Heart right ventricle (tissue), 16 donors: ENCODE data around the gene FRMD8. TPM values are rescaled to one million over a fixed set of nuclear protein-coding genes. Genes with fewer than 3 reads are reported as not detected.

Source experiments
- ATAC-seq, 8 donors: fragments of 200-7000 bp; cut with Tn5 transposase; one replicate each; pipeline ENCODE4 v1.9.1; 2020; ENCODE audit warnings: mild to moderate bottlenecking in 8 of 8, moderate library complexity in 8 of 8, moderate number of reproducible peaks in 1 of 8
- DNase-seq, 2 donors: peaks; one replicate each; pipeline ENCODE4 v3.0.0-alpha.2; 2020
- H3K27ac ChIP-seq, 10 donors: fragments of 200-600 bp; sonication (generic) in 2 of 10; one replicate each; pipeline versions ENCODE4 v1.5.0 to v1.8.0; 2020 to 2022; ENCODE audit warnings: mild to moderate bottlenecking in 3 of 10
- H3K27me3 ChIP-seq, 7 donors: fragments of 200-600 bp; one replicate each; pipeline ENCODE4 v1.8.0; 2021 to 2022; ENCODE audit warnings: mild to moderate bottlenecking in 2 of 7
- H3K36me3 ChIP-seq, 9 donors: fragments of 200-600 bp; sonication (generic) in 1 of 9; one replicate each; pipeline versions ENCODE4 v1.5.0 to v1.8.0; 2020 to 2022; ENCODE audit warnings: mild to moderate bottlenecking in 2 of 9
- H3K4me1 ChIP-seq, 9 donors: fragments of 200-600 bp; sonication (generic) in 1 of 9; one replicate each; pipeline versions ENCODE4 v1.5.0 to v1.8.0; 2020 to 2022; ENCODE audit warnings: mild to moderate bottlenecking in 4 of 9
- H3K4me3 ChIP-seq, 10 donors: fragments of 200-600 bp; sonication (generic) in 2 of 10; one replicate each; pipeline versions ENCODE4 v1.5.0 to v1.8.0; 2020 to 2022; ENCODE audit warnings: mild to moderate bottlenecking in 7 of 10, moderate library complexity in 2 of 10
- H3K9me3 ChIP-seq, 11 donors: fragments of 200-600 bp in 10 of 11; sonication (generic) in 2 of 11; one replicate each; pipeline versions ENCODE4 v1.5.0 to v1.8.0; 2013 to 2022; ENCODE audit warnings: mild to moderate bottlenecking in 2 of 11, control low read depth in 1 of 11, moderate library complexity in 1 of 11
- CTCF ChIP-seq, 9 donors: fragments of 200-600 bp; sonication (generic) in 2 of 9; IDR thresholded peaks; one replicate each; pipeline versions ENCODE4 v1.5.0 to v1.8.0; 2021 to 2022; ENCODE audit warnings: antibody characterized with exemption in 9 of 9, mild to moderate bottlenecking in 5 of 9, moderate library complexity in 1 of 9
- WGBS, 2 donors: extraction: QIAGEN DNeasy Blood & Tissue Kit; methylation state at CpG; one replicate each; pipeline ENCODE4 v1.1.7; 2013; ENCODE audit warnings: inconsistent platforms in 1 of 2; 5-methylcytosine and 5-hydroxymethylcytosine counted together
- intact Hi-C, 10 donors: fragments of 100-400 bp; cut with DNase I; formaldehyde crosslinking; loops; one replicate each; pipeline versions ENCODE4 v1.11.1 to v1.14.2; 2022
- polyA plus RNA-seq, 2 donors: library from polyadenylated mRNA; stranded (reverse); fragments of 200-250 nt; gene quantifications; one replicate each; pipeline ENCODE4 v1.2.3, GENCODE V29; 2013
- total RNA-seq, 10 donors: library from RNA; stranded (reverse); fragmentation: NEBNext Ultra II Directional in 3 of 10; extraction: Animal tissue kit (Norgen Biotek cat#: 25700) in 3 of 10; gene quantifications; one replicate each; pipeline versions ENCODE4 v1.2.1 to v1.2.4, GENCODE V29; 2021 to 2023
- donor health status: Arrhythmogenic right ventricular cardiomyopathy.
- donor health status: ischemic (EF 13 %, LVEDD 7.1; RV severe dilation, severe dysfunction).
- donor health status: healthy with polysubstance abuse.
- donor health status: DM: no; HTN: yes; CAD: no.
- donor health status: DM: no; HTN: no; CAD: no.
- donor health status: ischemic (EF 25% LVEDD 6.9; RV normal size, moderate dysfunction).
- donor health status: ischemic (EF 25% LVEDD 5.7; RV mildly dilated, moderate dysfunction).
- donor health status: healthy.
- donor health status: DM: yes; HTN: yes; CAD: no.
- donor health status: Ischemic cardiomyopathy.
- donor health status: ischemic (EF 35%, LVEDD 5.7; RV mildly dilated, moderate dysfunction).
- donor health status: nonischemic (EF 11% LVEDD 7.7; RV severe dilation, severe dysfunction).
- donor health status: DM: yes; HTN: yes; CAD: no.
- donor health status: PGD.
- donor health status: ischemic (EF 29% LVEDD 5.4; RV normal size, mild dysfunction).
- donor health status: nonischemic (EF 23%, LVEDD 6.1; RV moderate dilation, normal function).

Gene FRMD8
- total and polyA plus RNA-seq, 12 donors = 6.0 to 16.9 (median 12.1) TPM

DNA sequence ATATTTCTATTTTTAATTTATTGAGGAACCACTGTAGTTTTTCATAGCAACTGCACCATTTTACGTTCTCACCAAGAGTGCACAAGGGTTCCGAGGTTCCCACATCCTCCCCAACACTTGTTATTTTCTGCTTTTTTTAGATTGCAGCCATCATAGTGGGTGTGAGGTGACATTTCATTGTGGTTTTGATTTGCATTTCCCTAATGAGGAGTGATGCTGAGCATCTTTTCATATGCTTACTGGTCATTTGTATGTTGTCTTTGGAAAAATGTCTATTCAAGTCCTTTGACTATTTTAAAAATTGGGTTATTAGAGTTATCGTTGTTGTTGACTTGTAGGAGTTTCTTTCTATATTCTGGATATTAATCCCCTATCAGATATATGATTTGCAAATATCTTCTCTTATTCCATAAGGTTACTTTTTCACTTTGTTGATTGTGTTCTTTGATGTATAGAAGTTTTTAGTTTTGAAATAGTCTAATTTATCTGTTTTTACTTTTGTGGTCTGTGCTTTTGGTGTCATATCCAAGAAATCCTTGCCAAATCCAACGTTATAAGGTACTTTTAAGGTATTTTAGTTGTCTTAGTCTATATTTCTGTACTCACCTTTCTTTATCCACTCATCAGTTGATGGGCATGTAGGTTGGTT, 45.1 kb downstream of the FRMD8 start:
- Histone ChIP-seq H3K27me3 (no peaks in the 10 kb centered on the region), H3K4me1 (peaks cover 15 to 100% (median 94%) of the 10 kb centered on the region in 9 donors), H3K9me3 (no peaks in the 10 kb centered on the region), H3K27ac (peak overlapping the region in 6 of 10 donors; percentile 75 to 100 (median 100)), H3K36me3 (peaks cover 0 to 95% (median 65%) of the 10 kb centered on the region in 9 donors), H3K4me3 (peak overlapping the region in 7 of 10 donors; percentile 16 to 95 (median 81))
- intact Hi-C loops = loop anchor here in 1 of 10 donors (2.0 kb wide), 1 partner anchor 15 kb away; no protein-coding TSS in a partner anchor
- DNase-seq (no peak), ATAC-seq (no peak)
- TF ChIP-seq CTCF (IDR thresholded peaks at IDR 0.05) = no peak
- 21 to 24% methylated on average over 4 of the region's 4 CpGs for WGBS, 2 donors

- intact Hi-C loops = loop anchor here in 1 of 10 donors (2.0 kb wide), 1 partner anchor 15 kb away; no protein-coding TSS in a partner anchor
- H3K4me1 ChIP-seq = peaks cover 15 to 99% (median 97%) of the 10 kb centered on the region in 9 donors
- no peak for ATAC-seq
- WGBS, 2 donors = 42 to 48% methylated on average over 2 of the region's 2 CpGs
- peak overlapping the region in 6 of 10 donors; percentile 12 to 100 (median 100) for H3K27ac ChIP-seq
- H3K36me3 ChIP-seq = peaks cover 0 to 95% (median 64%) of the 10 kb centered on the region in 9 donors
- no peak for DNase-seq
- TF ChIP-seq CTCF (IDR thresholded peaks at IDR 0.05) = no peak
- H3K4me3 ChIP-seq = peak overlapping the region in 7 of 10 donors; percentile 2 to 95 (median 81)
- H3K27me3 ChIP-seq = no peaks in the 10 kb centered on the region
- H3K9me3 ChIP-seq = no peaks in the 10 kb centered on the region
These were observed 45.7 kb downstream of the FRMD8 start for GRCh38 chr11:65432100-65432650.

GRCh38 chr11:65432686-65433582, 46.5 kb downstream of the FRMD8 start:
- peaks cover 0 to 95% (median 67%) of the 10 kb centered on the region in 9 donors for H3K36me3 ChIP-seq
- H3K4me3 ChIP-seq = peak overlapping the region in 6 of 10 donors; percentile 20 to 95 (median 83)
- TF ChIP-seq CTCF (IDR thresholded peaks at IDR 0.05) = peak in 4 of 9 donors; percentile 32 to 46 (median 36)
- DNase-seq (no peak), ATAC-seq (no peak)
- intact Hi-C loops = loop anchor here in 1 of 10 donors (2.0 kb wide), 1 partner anchor 16 kb away; no protein-coding TSS in a partner anchor
- WGBS, 2 donors = 57 to 74% methylated on average over 1 of the region's 1 CpG
- H3K4me1 ChIP-seq = peaks cover 14 to 99% (median 97%) of the 10 kb centered on the region in 9 donors
- peak overlapping the region in 5 of 10 donors; percentile 9 to 100 (median 49) for H3K27ac ChIP-seq
- no peaks in the 10 kb centered on the region for H3K9me3 ChIP-seq
- H3K27me3 ChIP-seq = no peaks in the 10 kb centered on the region

DNA sequence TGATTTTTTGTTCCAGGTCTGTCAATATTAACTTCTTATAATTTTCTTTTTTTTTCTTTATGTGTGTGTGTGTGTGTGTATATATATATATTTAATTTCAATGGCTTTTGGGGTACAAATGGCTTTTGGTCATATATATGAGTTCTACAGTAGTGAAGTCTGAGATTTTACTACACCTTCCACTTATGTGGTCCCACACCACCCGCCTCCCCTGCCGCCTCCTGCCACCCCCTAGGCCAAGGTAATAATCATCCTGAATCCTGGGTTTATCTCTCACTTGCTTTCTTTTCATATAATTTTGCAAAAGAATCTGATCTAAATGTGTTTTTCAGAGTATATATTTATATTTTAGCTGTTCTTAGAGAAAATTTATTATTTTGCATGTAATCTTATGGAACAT, 47.2 kb downstream of the FRMD8 start:
- Histone ChIP-seq H3K4me1 (peaks cover 10 to 99% (median 97%) of the 10 kb centered on the region in 9 donors), H3K9me3 (no peaks in the 10 kb centered on the region), H3K27me3 (no peaks in the 10 kb centered on the region), H3K4me3 (peak overlapping the region in 6 of 10 donors; percentile 20 to 95 (median 28)), H3K36me3 (peaks cover 0 to 95% (median 72%) of the 10 kb centered on the region in 9 donors), H3K27ac (peak overlapping the region in 6 of 10 donors; percentile 23 to 57 (median 52))
- intact Hi-C loops = loop anchor here in 1 of 10 donors (2.0 kb wide), 1 partner anchor 17 kb away; no protein-coding TSS in a partner anchor
- no peak for TF ChIP-seq CTCF (IDR thresholded peaks at IDR 0.05)
- DNase-seq (no peak), ATAC-seq (no peak)
- WGBS, 2 donors = 77 to 79% methylated on average over 2 of the region's 2 CpGs
